ENCODE results near the gene KCNH3. TPM values are rescaled to one million over a fixed set of nuclear protein-coding genes. Genes with fewer than 3 reads are reported as not detected.

KCNH3 gene
- total and polyA plus RNA-seq, 7 donors = 0.04 to 0.32 (median 0.05) TPM; not detected in 3

DNA sequence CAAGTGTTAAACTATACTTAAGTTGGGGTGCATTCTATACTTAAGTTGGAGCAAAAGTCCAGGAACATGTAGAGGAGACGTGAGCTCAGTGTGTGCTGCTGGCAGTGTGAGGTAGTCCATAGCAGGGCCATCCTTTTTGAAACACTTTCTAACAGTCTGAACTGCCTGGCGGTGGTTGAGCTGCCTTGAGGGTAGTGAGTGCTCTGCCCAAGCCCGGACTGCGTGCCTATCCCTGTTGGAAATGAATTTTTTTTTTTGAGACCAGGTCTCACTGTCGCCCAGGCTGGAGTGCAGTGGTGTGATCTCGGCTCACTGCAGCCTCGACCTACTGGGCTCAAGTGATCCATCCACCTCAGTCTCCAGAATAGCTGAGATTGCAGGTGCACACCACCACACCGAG lies 14.1 kb downstream of the KCNH3 start:
- H3K27ac ChIP-seq = no peak overlapping the region
- TF ChIP-seq, protein P1, sequence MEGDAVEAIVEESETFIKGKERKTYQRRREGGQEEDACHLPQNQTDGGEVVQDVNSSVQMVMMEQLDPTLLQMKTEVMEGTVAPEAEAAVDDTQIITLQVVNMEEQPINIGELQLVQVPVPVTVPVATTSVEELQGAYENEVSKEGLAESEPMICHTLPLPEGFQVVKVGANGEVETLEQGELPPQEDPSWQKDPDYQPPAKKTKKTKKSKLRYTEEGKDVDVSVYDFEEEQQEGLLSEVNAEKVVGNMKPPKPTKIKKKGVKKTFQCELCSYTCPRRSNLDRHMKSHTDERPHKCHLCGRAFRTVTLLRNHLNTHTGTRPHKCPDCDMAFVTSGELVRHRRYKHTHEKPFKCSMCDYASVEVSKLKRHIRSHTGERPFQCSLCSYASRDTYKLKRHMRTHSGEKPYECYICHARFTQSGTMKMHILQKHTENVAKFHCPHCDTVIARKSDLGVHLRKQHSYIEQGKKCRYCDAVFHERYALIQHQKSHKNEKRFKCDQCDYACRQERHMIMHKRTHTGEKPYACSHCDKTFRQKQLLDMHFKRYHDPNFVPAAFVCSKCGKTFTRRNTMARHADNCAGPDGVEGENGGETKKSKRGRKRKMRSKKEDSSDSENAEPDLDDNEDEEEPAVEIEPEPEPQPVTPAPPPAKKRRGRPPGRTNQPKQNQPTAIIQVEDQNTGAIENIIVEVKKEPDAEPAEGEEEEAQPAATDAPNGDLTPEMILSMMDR (IDR thresholded peaks at IDR 0.05) = no peak
- no peak overlapping the region for H3K4me3 ChIP-seq
- intact Hi-C loops (cut with DNase I) = no loop called here
- DNase-seq (peak in 1 of 2 donors; percentile 15), ATAC-seq (no peak)
- peaks cover 19% of the 10 kb centered on the region for H3K4me1 ChIP-seq
- H3K27me3 ChIP-seq (ENCODE audit: insufficient read depth in 3 of 3, low read length in 2 of 3) = peaks cover 0 to 9% (median 0%) of the 10 kb centered on the region in 3 donors
- H3K36me3 ChIP-seq (ENCODE audit: insufficient read depth in 1 of 2, low read depth in 1 of 2) = peaks cover 0 to 25% of the 10 kb centered on the region in 2 donors
- WGBS, 3 donors = 85 to 94% (median 87%) methylated on average over 8 of the region's 8 CpGs
- no peaks in the 10 kb centered on the region for H3K9me3 ChIP-seq

GRCh38 chr12:49553512-49554088 lies 14.8 kb downstream of the KCNH3 start:
- peak in 1 of 2 donors; percentile 2 for DNase-seq
- H3K27ac ChIP-seq = no peak overlapping the region
- H3K9me3 ChIP-seq = no peaks in the 10 kb centered on the region
- intact Hi-C loops (cut with DNase I) = no loop called here
- WGBS, 3 donors = 64 to 70% (median 69%) methylated on average over 2 of the region's 2 CpGs
- ATAC-seq = peak in 2 of 4 donors; percentile 21 to 31
- H3K27me3 ChIP-seq (ENCODE audit: insufficient read depth in 3 of 3, low read length in 2 of 3) = peaks cover 0 to 5% (median 0%) of the 10 kb centered on the region in 3 donors
- H3K4me3 ChIP-seq = no peak overlapping the region
- H3K4me1 ChIP-seq = peaks cover 19% of the 10 kb centered on the region
- TF ChIP-seq, protein P1 (IDR thresholded peaks at IDR 0.05) = peak; percentile 23
- H3K36me3 ChIP-seq (ENCODE audit: insufficient read depth in 1 of 2, low read depth in 1 of 2) = peaks cover 0 to 32% of the 10 kb centered on the region in 2 donors

DNA sequence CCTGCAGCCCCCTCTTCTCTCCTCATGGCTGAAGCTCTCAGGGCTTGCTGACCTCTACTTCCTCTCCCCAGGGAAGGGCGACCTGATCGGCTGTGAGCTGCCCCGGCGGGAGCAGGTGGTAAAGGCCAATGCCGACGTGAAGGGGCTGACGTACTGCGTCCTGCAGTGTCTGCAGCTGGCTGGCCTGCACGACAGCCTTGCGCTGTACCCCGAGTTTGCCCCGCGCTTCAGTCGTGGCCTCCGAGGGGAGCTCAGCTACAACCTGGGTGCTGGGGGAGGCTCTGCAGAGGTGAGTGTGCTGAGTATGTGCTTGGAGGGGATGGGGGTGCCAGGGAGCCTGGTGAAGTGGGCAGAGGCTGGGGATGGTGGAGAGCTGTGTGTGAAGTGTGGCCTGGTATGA lies 15.4 kb downstream of the KCNH3 start:
- Histone ChIP-seq H3K27ac (no peak overlapping the region), H3K27me3 (ENCODE audit: insufficient read depth in 3 of 3, low read length in 2 of 3) (no peaks in the 10 kb centered on the region), H3K9me3 (no peaks in the 10 kb centered on the region), H3K36me3 (ENCODE audit: insufficient read depth in 1 of 2, low read depth in 1 of 2) (peaks cover 0 to 39% of the 10 kb centered on the region in 2 donors), H3K4me3 (no peak overlapping the region), H3K4me1 (peaks cover 13% of the 10 kb centered on the region)
- peak in 1 of 2 donors; percentile 21 for DNase-seq
- intact Hi-C loops (cut with DNase I) = no loop called here
- ATAC-seq = no peak
- WGBS, 3 donors = 58 to 75% (median 65%) methylated on average over 15 of the region's 15 CpGs
- TF ChIP-seq, protein P1 (IDR thresholded peaks at IDR 0.05) = no peak

DNA sequence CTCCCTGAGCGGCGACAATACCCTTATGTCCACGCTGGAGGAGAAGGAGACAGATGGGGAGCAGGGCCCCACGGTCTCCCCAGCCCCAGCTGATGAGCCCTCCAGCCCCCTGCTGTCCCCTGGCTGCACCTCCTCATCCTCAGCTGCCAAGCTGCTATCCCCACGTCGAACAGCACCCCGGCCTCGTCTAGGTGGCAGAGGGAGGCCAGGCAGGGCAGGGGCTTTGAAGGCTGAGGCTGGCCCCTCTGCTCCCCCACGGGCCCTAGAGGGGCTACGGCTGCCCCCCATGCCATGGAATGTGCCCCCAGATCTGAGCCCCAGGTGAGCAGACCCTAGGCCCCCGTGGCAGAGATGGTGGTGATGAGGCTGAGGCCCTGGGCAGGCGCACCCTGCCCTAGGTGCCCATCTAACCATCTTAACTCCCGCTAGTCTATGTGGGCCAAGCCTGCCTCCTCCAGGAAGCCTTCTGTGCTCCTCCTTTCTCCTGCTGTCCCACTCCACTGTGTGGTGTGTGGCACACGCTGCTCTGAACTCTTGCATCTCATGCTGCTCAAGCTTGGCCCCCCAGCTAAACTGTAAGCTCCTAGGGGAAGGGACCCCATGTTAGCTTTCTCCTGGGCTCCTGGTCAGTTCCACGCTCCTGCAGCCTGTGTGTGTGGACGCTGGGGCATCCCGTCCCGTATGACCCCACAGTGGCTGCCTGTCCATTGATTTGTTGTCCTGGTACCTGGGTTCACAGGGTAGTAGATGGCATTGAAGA lies 17.0 kb downstream of the KCNH3 start:
- Histone ChIP-seq H3K36me3 (ENCODE audit: insufficient read depth in 1 of 2, low read depth in 1 of 2) (peaks cover 3 to 54% of the 10 kb centered on the region in 2 donors), H3K27me3 (ENCODE audit: insufficient read depth in 3 of 3, low read length in 2 of 3) (no peaks in the 10 kb centered on the region), H3K27ac (no peak overlapping the region), H3K4me3 (no peak overlapping the region), H3K4me1 (peaks cover 11% of the 10 kb centered on the region), H3K9me3 (no peaks in the 10 kb centered on the region)
- WGBS, 3 donors = 81 to 86% (median 83%) methylated on average over 16 to 18 of the region's 18 CpGs
- no peak for ATAC-seq
- TF ChIP-seq, protein P1 (IDR thresholded peaks at IDR 0.05) = no peak
- intact Hi-C loops (cut with DNase I) = no loop called here
- DNase-seq = no peak
